Cardiac fibroblast (primary cell): ENCODE results near the gene HLX.

Source experiments
- DNase-seq, 2 donors: peaks; one replicate each; pipeline versions ENCODE4 v3.0.0 to v3.0.0-alpha.2; 2010; ENCODE audit warnings: low read depth in 2 of 2
- H3K4me3 ChIP-seq, 2 donors: replicated peaks in 1 of 2; 1 replicate in 1 of 2; 2 replicates in 1 of 2; pipeline ENCODE4 v1.5.1; 2011; ENCODE audit warnings: low read depth in 2 of 2, low read length in 2 of 2, mild to moderate bottlenecking in 2 of 2, moderate library complexity in 1 of 2
- TF ChIP-seq, protein P1 (sequence below): IDR thresholded peaks from one replicate; pipeline ENCODE4 v1.5.1; 2011; ENCODE audit warnings: low read depth, mild to moderate bottlenecking, low read length, inconsistent platforms

HLX gene

DNA sequence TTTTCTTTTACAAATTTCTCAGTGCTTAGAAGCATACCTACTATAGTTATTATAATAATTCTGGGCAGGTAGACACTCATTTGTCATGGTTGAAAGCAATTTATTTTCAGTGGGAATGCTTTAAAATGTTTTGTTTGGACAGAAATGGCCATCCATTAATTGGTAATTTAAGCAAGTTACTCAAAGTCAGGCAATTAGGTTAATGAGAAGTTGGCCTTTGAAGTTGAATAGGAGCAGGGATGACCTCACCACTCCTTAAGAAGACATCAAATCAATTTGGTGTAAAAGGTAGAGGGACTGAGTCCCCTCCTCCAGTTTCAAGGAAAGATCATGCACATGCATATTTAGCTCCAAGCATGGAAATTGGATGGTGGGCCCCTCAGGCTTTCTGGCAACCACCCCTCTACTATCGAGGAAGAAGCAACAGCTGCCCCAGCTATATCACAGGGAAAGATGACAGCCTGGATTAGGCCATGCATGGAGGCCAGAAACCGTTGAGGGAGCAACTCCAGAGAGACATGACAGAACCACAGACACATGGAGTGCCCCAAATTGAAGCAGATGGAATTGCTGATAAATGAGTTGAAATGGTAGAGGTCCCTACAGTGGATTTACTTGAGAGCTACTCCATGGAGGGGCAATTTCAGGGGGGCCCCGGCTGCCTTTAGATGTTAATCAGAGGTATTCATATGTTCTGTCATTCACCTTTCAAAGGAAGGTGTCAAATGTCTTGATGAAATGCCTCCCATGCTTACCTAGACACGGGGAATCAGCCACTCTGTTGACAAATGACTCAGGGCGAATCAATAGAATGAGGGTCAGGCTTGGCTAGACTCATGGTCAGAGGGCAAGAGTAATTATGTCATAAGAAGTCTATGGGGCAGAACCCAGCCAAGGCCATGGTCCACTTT lies 26.7 kb downstream of the HLX start:
- no peak overlapping the region for H3K4me3 ChIP-seq
- TF ChIP-seq, protein P1, sequence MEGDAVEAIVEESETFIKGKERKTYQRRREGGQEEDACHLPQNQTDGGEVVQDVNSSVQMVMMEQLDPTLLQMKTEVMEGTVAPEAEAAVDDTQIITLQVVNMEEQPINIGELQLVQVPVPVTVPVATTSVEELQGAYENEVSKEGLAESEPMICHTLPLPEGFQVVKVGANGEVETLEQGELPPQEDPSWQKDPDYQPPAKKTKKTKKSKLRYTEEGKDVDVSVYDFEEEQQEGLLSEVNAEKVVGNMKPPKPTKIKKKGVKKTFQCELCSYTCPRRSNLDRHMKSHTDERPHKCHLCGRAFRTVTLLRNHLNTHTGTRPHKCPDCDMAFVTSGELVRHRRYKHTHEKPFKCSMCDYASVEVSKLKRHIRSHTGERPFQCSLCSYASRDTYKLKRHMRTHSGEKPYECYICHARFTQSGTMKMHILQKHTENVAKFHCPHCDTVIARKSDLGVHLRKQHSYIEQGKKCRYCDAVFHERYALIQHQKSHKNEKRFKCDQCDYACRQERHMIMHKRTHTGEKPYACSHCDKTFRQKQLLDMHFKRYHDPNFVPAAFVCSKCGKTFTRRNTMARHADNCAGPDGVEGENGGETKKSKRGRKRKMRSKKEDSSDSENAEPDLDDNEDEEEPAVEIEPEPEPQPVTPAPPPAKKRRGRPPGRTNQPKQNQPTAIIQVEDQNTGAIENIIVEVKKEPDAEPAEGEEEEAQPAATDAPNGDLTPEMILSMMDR: no peak
- no peak for DNase-seq

DNA sequence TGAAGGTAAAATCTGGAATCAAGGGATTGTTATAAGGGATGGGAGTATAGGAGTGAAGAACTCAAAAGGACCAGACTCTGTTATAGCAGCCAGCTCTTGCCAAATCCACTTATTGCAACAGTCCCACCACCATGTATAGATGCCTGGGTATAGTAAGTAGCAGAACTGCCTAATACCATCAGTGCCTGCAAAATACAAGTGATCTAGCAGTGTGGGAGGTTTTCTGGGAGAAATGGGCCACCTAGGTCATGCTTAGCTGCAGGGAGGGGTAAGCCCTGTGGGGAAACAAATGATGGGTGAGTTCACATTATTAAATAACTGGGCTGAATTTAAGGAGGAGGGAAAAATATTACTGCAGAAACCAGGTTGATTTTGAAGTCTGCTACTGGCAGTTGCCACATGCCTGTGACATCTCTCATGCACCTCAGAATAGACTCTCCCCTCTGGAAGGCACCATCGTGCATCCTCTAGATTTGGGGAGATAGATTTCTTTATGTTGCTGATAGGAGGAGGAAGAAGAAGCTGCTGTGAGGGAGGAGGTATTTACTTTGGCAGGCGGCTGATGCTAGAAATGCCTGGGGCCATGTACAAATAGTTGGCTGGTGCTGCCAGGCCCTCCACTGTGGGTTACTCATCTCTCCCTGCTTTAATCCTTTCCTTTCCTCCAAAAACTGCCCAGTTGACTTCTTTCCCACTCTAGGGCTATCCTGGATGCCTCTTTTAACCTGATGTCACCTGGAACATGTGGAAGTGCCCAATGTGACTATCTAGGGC lies 27.5 kb downstream of the HLX start:
- DNase-seq: peak in 1 of 2 donors; percentile 30
- H3K4me3 ChIP-seq: no peak overlapping the region

DNA sequence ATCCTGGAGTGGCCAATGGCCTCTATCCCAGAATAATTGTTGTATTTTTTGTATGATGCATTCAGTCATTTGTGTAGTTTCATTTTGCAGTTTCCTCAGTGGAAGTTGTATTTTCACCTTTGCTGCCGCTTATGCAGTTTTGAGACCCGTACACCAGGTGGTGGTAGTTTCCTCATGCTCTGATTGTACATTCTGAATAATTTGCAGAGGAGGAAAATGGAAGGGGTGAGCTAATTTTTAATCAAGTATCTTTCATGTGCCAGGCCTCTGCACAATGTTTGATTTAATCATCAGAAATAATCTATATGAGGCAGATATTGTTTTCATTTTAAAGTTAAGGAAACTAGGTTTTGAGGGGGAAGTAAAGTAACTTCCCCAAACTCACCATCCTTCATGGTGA lies 29.5 kb downstream of the HLX start:
- peak; percentile 57 to 58 for DNase-seq
- TF ChIP-seq, protein P1: peak; percentile 61
- H3K4me3 ChIP-seq: no peak overlapping the region

More for the DNA sequence above, 27.5 kb downstream of the HLX start:
- TF ChIP-seq, protein P1: no peak

DNA sequence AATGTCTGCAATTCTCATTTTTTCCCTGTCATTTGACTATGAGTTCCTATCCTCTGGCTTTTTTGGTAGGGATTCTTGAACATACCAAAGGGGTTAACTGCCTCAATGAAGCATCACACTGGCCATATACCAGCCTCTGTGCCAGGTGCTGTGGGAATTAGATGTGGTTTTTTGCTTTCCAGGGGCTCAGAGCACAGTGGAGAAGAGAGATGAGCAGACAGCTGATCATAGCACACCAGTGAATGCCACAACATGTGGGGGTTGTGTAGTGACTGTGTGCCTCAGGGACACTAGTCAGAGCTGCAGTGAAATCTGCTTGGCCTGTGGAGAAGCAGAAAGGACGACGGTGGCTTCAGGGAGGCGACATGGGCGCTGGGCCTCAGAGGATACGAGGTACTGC lies 30.8 kb downstream of the HLX start:
- no peak for DNase-seq
- TF ChIP-seq, protein P1: no peak
- no peak overlapping the region for H3K4me3 ChIP-seq

DNA sequence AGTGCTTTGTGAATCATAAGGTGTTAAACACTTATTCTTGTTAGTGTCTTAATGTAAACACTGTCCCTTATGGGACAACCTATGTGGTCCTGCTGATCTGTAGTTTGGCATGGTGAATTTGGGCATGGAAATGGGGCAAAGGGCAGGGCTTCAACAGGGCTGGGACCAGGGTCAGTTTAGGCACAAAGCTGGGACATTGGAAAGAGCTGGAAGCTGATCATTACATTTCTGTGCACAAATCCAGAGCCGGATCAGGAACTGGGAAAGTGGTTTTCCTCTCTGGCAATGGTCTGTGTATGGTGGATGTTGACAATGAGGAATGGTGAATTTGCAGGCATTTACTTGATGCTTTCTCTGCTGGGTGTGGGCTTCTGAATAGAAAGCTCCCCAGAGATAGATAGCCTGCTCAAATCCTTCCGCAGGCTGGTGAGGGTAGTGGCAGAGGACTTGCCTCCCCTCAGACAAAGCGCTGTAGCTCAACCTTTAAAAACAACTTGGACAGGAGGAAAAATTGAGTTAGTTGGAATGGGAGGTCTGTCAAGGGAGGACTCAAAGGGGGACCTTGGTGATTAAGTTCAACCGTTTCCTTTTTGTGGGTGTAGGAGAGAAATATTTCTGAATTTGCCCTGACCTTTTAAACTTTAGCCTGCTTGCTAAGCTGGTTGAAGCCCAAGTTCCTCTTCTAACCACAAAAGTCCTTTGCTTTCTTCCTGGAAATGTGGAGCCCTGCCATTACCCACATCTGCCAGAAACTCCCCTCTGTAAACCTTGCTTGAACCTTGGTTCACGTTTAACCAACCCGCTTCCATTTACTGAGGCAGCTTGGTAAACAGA lies 35.3 kb downstream of the HLX start:
- DNase-seq: no peak
- TF ChIP-seq, protein P1: no peak
- H3K4me3 ChIP-seq: no peak overlapping the region

DNA sequence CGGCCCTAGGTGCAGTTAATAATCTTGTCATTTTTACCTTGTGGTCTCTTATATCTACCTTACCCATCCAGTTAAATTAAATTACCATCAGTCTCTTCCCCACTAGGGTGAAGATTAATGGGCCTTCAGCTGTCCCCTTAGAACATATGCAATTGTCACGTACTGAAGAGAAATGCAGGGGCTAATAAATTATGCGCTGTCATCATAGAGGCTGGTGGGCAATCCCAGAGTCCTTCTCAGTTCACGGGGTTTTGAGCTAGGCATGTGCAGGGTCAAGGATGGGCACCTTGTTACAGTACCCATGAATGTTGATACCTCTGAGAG lies 35.8 kb downstream of the HLX start:
- no peak overlapping the region for H3K4me3 ChIP-seq
- DNase-seq: no peak
- TF ChIP-seq, protein P1: no peak
